ENCODE data around the gene VTI1A.

DNA sequence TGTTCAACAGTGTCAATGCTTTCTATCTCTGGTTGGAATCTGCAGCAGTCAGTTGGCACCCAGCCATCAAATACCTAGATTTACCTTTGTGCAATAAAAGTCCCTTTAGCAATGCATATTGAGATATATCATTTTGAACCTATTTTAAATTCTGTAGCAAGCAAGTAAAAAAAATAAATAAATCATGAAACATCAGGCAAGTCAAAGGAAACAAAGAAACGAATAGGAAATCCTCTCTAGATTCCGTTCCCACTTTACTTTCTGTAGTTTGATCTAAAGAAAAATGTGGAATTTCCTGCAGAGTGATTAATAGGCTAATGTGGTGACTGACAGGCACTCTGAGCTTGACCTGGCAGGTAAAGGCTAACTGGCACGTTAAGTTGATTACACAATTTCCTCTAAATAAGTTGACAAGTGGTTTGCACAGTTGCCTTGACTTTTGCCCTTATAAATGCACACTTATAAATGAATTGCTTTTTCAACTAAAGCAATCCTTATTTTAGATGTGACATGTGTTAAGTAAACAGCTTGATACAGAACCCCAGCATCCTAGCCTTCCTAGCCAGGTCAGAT lies 294.9 kb downstream of the VTI1A start:
- TF ChIP-seq, protein P1, sequence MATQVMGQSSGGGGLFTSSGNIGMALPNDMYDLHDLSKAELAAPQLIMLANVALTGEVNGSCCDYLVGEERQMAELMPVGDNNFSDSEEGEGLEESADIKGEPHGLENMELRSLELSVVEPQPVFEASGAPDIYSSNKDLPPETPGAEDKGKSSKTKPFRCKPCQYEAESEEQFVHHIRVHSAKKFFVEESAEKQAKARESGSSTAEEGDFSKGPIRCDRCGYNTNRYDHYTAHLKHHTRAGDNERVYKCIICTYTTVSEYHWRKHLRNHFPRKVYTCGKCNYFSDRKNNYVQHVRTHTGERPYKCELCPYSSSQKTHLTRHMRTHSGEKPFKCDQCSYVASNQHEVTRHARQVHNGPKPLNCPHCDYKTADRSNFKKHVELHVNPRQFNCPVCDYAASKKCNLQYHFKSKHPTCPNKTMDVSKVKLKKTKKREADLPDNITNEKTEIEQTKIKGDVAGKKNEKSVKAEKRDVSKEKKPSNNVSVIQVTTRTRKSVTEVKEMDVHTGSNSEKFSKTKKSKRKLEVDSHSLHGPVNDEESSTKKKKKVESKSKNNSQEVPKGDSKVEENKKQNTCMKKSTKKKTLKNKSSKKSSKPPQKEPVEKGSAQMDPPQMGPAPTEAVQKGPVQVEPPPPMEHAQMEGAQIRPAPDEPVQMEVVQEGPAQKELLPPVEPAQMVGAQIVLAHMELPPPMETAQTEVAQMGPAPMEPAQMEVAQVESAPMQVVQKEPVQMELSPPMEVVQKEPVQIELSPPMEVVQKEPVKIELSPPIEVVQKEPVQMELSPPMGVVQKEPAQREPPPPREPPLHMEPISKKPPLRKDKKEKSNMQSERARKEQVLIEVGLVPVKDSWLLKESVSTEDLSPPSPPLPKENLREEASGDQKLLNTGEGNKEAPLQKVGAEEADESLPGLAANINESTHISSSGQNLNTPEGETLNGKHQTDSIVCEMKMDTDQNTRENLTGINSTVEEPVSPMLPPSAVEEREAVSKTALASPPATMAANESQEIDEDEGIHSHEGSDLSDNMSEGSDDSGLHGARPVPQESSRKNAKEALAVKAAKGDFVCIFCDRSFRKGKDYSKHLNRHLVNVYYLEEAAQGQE (IDR thresholded peaks at IDR 0.05), result no peak
- TF ChIP-seq, protein P2, sequence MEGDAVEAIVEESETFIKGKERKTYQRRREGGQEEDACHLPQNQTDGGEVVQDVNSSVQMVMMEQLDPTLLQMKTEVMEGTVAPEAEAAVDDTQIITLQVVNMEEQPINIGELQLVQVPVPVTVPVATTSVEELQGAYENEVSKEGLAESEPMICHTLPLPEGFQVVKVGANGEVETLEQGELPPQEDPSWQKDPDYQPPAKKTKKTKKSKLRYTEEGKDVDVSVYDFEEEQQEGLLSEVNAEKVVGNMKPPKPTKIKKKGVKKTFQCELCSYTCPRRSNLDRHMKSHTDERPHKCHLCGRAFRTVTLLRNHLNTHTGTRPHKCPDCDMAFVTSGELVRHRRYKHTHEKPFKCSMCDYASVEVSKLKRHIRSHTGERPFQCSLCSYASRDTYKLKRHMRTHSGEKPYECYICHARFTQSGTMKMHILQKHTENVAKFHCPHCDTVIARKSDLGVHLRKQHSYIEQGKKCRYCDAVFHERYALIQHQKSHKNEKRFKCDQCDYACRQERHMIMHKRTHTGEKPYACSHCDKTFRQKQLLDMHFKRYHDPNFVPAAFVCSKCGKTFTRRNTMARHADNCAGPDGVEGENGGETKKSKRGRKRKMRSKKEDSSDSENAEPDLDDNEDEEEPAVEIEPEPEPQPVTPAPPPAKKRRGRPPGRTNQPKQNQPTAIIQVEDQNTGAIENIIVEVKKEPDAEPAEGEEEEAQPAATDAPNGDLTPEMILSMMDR (IDR thresholded peaks at IDR 0.05), result no peak
- TF ChIP-seq HEYL (CRISPR knock-in tag; IDR thresholded peaks at IDR 0.05) (no peak), NR3C1 (IDR thresholded peaks at IDR 0.05) (no peak), FOSL2 (IDR thresholded peaks at IDR 0.05) (no peak), FOSL2 (CRISPR knock-in tag; IDR thresholded peaks at IDR 0.05) (no peak), BHLHE40 (IDR thresholded peaks at IDR 0.05; ENCODE audit: low read depth, low read length) (no peak), RFX5 (IDR thresholded peaks at IDR 0.05) (no peak), RCOR1 (IDR thresholded peaks at IDR 0.05; ENCODE audit: low read depth, low read length) (no peak)
- TF ChIP-seq, protein P3, sequence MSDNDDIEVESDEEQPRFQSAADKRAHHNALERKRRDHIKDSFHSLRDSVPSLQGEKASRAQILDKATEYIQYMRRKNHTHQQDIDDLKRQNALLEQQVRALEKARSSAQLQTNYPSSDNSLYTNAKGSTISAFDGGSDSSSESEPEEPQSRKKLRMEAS (IDR thresholded peaks at IDR 0.05), result no peak
- TF ChIP-seq, protein P4, sequence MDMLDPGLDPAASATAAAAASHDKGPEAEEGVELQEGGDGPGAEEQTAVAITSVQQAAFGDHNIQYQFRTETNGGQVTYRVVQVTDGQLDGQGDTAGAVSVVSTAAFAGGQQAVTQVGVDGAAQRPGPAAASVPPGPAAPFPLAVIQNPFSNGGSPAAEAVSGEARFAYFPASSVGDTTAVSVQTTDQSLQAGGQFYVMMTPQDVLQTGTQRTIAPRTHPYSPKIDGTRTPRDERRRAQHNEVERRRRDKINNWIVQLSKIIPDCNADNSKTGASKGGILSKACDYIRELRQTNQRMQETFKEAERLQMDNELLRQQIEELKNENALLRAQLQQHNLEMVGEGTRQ (IDR thresholded peaks at IDR 0.05), result no peak

All from A549 (cell line).